ENCODE data around the gene ARHGAP10. TPM values are rescaled to one million over a fixed set of nuclear protein-coding genes. Genes with fewer than 3 reads are reported as not detected.

The ARHGAP10 gene
- total RNA-seq, 2 donors from 2014 or later = 23.9 to 28.7 TPM

DNA sequence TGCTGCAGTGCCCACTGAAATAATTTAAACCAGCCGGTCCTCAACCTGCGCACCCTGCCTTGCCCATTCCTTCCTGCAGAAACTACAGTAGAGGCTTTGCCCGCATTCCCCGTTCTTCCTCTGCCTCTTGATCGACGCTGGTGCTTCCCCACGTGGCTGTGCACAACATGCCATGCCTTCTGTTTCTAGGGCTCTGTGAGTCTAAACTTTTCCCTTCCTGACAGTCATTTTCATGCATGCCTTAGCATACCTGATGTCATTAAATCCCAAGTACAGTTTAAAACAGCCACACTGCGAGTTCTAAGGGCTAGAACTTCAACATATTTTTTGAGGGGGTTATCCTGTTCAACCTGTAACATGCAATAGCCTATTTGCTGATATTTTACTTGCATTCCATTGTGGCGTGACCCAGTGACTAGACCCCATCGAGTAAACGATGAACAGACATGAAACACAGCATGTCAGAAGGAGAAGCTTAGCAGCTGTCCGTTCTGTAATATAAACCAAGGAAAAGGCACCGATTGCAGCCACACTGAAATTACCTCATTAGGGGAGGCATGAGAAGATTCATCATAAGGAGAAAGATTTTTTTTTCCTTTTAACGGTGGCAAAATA is 232.5 kb downstream of the ARHGAP10 start:
- TF ChIP-seq POLR2A (IDR thresholded peaks at IDR 0.05) = no peak
- TF ChIP-seq, protein P1, sequence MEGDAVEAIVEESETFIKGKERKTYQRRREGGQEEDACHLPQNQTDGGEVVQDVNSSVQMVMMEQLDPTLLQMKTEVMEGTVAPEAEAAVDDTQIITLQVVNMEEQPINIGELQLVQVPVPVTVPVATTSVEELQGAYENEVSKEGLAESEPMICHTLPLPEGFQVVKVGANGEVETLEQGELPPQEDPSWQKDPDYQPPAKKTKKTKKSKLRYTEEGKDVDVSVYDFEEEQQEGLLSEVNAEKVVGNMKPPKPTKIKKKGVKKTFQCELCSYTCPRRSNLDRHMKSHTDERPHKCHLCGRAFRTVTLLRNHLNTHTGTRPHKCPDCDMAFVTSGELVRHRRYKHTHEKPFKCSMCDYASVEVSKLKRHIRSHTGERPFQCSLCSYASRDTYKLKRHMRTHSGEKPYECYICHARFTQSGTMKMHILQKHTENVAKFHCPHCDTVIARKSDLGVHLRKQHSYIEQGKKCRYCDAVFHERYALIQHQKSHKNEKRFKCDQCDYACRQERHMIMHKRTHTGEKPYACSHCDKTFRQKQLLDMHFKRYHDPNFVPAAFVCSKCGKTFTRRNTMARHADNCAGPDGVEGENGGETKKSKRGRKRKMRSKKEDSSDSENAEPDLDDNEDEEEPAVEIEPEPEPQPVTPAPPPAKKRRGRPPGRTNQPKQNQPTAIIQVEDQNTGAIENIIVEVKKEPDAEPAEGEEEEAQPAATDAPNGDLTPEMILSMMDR (IDR thresholded peaks at IDR 0.05) = no peak
- 79 to 86% methylated on average over 14 of the region's 14 CpGs for WGBS, 2 donors
- intact Hi-C loops (cut with DNase I) = no loop called here
- no peaks in the 10 kb centered on the region for H3K4me1 ChIP-seq
- no peak overlapping the region for H3K4me3 ChIP-seq
- DNase-seq = no peak
- no peaks in the 10 kb centered on the region for H3K27me3 ChIP-seq
- ATAC-seq = no peak
- no peaks in the 10 kb centered on the region for H3K9me3 ChIP-seq
- H3K36me3 ChIP-seq (replicated peaks in 1 of 2; ENCODE audit: insufficient read depth in 1 of 2, low read depth in 2 of 2) = no peaks in the 10 kb centered on the region
- no peak overlapping the region for H3K27ac ChIP-seq

DNA sequence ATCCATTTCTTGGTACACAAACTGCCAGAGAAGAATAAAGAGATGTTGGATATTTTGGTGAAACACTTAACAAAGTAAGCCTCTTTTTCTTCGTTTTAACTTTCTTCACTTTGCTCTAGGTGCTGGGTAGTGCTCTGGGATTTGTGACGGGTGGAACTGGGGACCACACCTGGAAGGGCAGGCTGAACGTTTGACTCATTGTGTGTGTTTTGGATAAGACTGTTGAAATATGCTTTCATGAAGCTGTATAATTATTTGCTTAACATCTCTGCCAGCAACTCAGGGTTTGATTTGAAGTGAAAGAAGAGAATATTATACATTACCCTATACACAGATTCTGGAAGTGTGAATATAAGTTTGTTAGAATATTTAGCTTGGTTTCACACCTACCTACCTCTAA is 233.2 kb downstream of the ARHGAP10 start:
- DNase-seq (peak in 3 of 4 donors; percentile 34 to 61 (median 44)), ATAC-seq (peak; percentile 27)
- WGBS, 2 donors = 27 to 31% methylated on average over 3 of the region's 3 CpGs
- Histone ChIP-seq H3K36me3 (replicated peaks in 1 of 2; ENCODE audit: insufficient read depth in 1 of 2, low read depth in 2 of 2) (no peaks in the 10 kb centered on the region), H3K27me3 (no peaks in the 10 kb centered on the region), H3K4me3 (no peak overlapping the region), H3K9me3 (no peaks in the 10 kb centered on the region), H3K27ac (no peak overlapping the region), H3K4me1 (no peaks in the 10 kb centered on the region)
- no peak for TF ChIP-seq POLR2A (IDR thresholded peaks at IDR 0.05)
- TF ChIP-seq, protein P1 (IDR thresholded peaks at IDR 0.05) = no peak
- intact Hi-C loops (cut with DNase I) = no loop called here

DNA sequence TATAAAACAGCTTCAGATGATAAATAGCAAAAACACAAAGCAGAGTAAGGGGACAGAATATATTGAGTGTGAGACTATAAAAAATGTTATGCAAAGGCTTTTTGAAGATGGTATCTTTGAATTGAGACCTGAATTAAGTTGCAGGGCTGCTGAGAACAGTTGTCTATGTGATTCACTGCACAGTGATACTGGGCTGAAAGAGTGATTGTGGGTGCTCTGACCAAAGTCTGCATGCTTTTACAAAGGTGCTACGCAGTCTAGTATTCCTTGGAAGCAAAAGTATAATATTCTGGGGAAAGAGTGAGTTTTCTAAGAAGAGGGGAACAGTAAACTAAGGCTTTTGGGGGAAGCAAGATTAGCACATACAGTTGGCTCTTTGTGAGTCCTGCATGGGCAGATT is 234.0 kb downstream of the ARHGAP10 start:
- Histone ChIP-seq H3K4me1 (no peaks in the 10 kb centered on the region), H3K36me3 (replicated peaks in 1 of 2; ENCODE audit: insufficient read depth in 1 of 2, low read depth in 2 of 2) (no peaks in the 10 kb centered on the region), H3K4me3 (no peak overlapping the region), H3K9me3 (no peaks in the 10 kb centered on the region), H3K27ac (no peak overlapping the region), H3K27me3 (no peaks in the 10 kb centered on the region)
- intact Hi-C loops (cut with DNase I) = no loop called here
- TF ChIP-seq POLR2A (IDR thresholded peaks at IDR 0.05) = no peak
- TF ChIP-seq, protein P1 (IDR thresholded peaks at IDR 0.05) = no peak
- 95 to 96% methylated on average over 1 of the region's 1 CpG for WGBS, 2 donors
- no peak for ATAC-seq
- no peak for DNase-seq

DNA sequence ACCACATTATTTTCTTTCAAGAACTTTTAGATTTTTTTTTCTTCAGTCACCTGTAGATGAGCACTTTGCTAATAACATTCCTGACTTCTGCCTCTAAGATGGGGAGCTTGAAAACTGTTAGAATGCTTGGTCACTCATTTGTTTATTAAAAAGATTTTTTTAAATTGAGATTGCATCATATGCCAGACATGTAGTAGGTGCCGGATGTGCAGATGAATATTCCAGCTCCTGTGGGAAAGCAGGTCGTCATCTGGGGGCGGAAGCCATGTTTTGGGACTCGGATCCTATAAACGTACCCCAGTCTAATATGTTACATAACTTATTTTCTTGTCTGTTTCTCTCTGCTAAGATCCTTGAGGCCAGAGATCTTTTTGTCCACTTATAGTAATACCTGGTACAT is 236.8 kb downstream of the ARHGAP10 start:
- H3K4me1 ChIP-seq = no peaks in the 10 kb centered on the region
- intact Hi-C loops (cut with DNase I) = no loop called here

More for the DNA sequence above, 236.8 kb downstream of the ARHGAP10 start:
- Histone ChIP-seq H3K27ac (no peak overlapping the region), H3K27me3 (no peaks in the 10 kb centered on the region), H3K9me3 (no peaks in the 10 kb centered on the region), H3K36me3 (replicated peaks in 1 of 2; ENCODE audit: insufficient read depth in 1 of 2, low read depth in 2 of 2) (no peaks in the 10 kb centered on the region), H3K4me3 (no peak overlapping the region)
- no peak for TF ChIP-seq POLR2A (IDR thresholded peaks at IDR 0.05)
- TF ChIP-seq, protein P1 (IDR thresholded peaks at IDR 0.05) = no peak
- ATAC-seq = no peak
- 87 to 94% methylated on average over 5 of the region's 5 CpGs for WGBS, 2 donors
- no peak for DNase-seq
